Measurements from ENCODE around the gene SORCS2.

Gene SORCS2

DNA sequence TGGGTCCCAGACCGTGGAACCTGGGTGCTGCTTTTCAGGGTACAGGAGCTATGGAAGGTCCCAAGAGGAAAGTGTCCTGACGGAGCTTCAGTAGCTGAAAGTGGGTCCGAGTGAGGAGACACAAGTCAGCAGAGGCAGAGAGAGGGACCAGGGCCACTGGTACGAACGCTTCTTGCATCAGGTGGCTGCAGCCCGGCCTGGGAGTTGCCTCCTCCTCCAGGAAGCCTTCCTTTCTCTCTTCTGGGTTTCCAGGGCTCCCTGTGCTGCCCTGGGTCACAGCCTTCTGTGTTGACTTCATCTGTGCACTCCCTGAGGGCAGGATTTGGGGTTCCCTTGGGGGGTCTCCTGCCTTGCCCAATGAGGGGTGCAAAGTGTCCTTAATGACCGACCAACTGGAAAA, 94.5 kb downstream of the SORCS2 start:
- Histone ChIP-seq H3K36me3 (ENCODE audit: insufficient read depth, insufficient read length, low read length) (no peaks in the 10 kb centered on the region), H3K4me1 (ENCODE audit: insufficient read depth, insufficient read length) (peaks cover 8% of the 10 kb centered on the region), H3K27me3 (ENCODE audit: insufficient read depth, insufficient read length) (no peaks in the 10 kb centered on the region), H3K4me3 (ENCODE audit: insufficient read length, low read depth) (no peak overlapping the region), H3K9ac (ENCODE audit: insufficient read length, low read depth) (no peak overlapping the region), H3K9me3 (ENCODE audit: insufficient read depth, low read length) (no peaks in the 10 kb centered on the region)
- no peak for DNase-seq (ENCODE audit: low read depth, low spot score)
- TF ChIP-seq YY1 (IDR thresholded peaks at IDR 0.05; ENCODE audit: insufficient read depth, insufficient read length) (no peak), ZNF274 (IDR thresholded peaks at IDR 0.05; ENCODE audit: low read depth, low read length) (no peak)

DNA sequence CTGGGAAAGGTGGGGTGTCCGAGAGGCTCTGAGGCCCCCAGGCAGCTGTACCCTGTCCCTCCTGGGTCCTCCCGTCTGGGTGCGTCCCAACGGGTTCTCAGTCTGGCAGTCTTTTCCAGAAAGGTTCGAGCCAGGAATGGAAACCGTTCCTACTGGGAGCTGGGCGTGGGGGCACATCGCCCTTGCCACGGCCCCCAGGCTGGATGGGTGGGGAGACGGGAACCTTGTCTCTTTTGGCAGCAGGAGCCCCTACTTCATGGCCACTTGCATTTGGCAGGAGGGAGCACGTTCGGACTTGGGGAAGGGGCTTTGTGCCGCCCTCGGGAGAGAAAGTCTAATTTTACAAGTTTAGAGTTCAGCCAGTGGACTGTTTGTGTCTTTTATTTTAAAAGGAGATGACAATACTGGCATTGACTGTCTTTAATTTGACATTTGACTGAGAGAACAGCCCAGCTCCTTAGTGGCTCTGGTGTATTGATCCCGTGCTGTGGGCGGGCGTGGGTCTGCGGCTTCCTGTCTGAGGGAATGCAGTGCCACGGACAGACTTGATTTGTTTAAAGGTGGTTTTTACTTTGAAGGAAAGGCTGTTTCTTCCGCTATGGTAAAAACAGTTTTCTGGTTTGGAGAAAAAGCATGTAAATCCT, 95.1 kb downstream of the SORCS2 start:
- Histone ChIP-seq H3K9ac (ENCODE audit: insufficient read length, low read depth) (no peak overlapping the region), H3K9me3 (ENCODE audit: insufficient read depth, low read length) (no peaks in the 10 kb centered on the region), H3K4me3 (ENCODE audit: insufficient read length, low read depth) (no peak overlapping the region), H3K27me3 (ENCODE audit: insufficient read depth, insufficient read length) (no peaks in the 10 kb centered on the region), H3K4me1 (ENCODE audit: insufficient read depth, insufficient read length) (peaks cover 8% of the 10 kb centered on the region), H3K36me3 (ENCODE audit: insufficient read depth, insufficient read length, low read length) (no peaks in the 10 kb centered on the region)
- no peak for DNase-seq (ENCODE audit: low read depth, low spot score)
- TF ChIP-seq YY1 (IDR thresholded peaks at IDR 0.05; ENCODE audit: insufficient read depth, insufficient read length) (no peak), SUZ12 (IDR thresholded peaks at IDR 0.05; ENCODE audit: extremely low read depth, insufficient read depth, insufficient read length) (no peak), ZNF274 (IDR thresholded peaks at IDR 0.05; ENCODE audit: low read depth, low read length) (no peak)

DNA sequence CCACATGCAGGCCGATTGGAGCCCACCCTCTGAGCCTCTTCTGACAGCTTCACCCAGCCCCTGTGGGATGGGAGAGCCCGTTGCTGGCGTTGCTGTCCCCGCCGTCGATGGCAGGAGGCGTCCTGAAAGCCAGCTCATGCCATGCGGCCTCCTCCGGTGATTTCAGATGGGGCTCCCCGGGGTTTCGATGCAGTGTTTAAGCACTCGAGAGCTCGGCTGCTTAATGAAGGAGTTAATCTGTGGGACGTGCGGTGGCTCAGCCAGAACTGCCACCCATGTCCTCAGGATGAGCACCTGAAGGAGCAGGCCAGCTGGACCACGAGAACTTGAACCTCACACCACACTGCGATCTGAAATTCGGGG, 95.6 kb downstream of the SORCS2 start:
- Histone ChIP-seq H3K9ac (ENCODE audit: insufficient read length, low read depth) (no peak overlapping the region), H3K4me3 (ENCODE audit: insufficient read length, low read depth) (no peak overlapping the region), H3K27me3 (ENCODE audit: insufficient read depth, insufficient read length) (no peaks in the 10 kb centered on the region), H3K9me3 (ENCODE audit: insufficient read depth, low read length) (no peaks in the 10 kb centered on the region), H3K36me3 (ENCODE audit: insufficient read depth, insufficient read length, low read length) (no peaks in the 10 kb centered on the region), H3K4me1 (ENCODE audit: insufficient read depth, insufficient read length) (peaks cover 5% of the 10 kb centered on the region)
- TF ChIP-seq ZNF274 (IDR thresholded peaks at IDR 0.05; ENCODE audit: low read depth, low read length) = no peak
- no peak for TF ChIP-seq SUZ12 (IDR thresholded peaks at IDR 0.05; ENCODE audit: extremely low read depth, insufficient read depth, insufficient read length)
- no peak for TF ChIP-seq YY1 (IDR thresholded peaks at IDR 0.05; ENCODE audit: insufficient read depth, insufficient read length)
- DNase-seq (ENCODE audit: low read depth, low spot score) = no peak

- Histone ChIP-seq H3K9me3 (ENCODE audit: insufficient read depth, low read length) (no peaks in the 10 kb centered on the region), H3K4me1 (ENCODE audit: insufficient read depth, insufficient read length) (no peaks in the 10 kb centered on the region), H3K4me3 (ENCODE audit: insufficient read length, low read depth) (no peak overlapping the region), H3K9ac (ENCODE audit: insufficient read length, low read depth) (no peak overlapping the region), H3K36me3 (ENCODE audit: insufficient read depth, insufficient read length, low read length) (no peaks in the 10 kb centered on the region), H3K27me3 (ENCODE audit: insufficient read depth, insufficient read length) (no peaks in the 10 kb centered on the region)
- TF ChIP-seq SUZ12 (IDR thresholded peaks at IDR 0.05; ENCODE audit: extremely low read depth, insufficient read depth, insufficient read length) (no peak), YY1 (IDR thresholded peaks at IDR 0.05; ENCODE audit: insufficient read depth, insufficient read length) (no peak), ZNF274 (IDR thresholded peaks at IDR 0.05; ENCODE audit: low read depth, low read length) (no peak)
- DNase-seq (ENCODE audit: low read depth, low spot score) = no peak
These were observed 96.6 kb downstream of the SORCS2 start for GRCh38 chr4:7288751-7289523.

GRCh38 chr4:7289589-7289988, 97.3 kb downstream of the SORCS2 start:
- Histone ChIP-seq H3K4me3 (ENCODE audit: insufficient read length, low read depth) (no peak overlapping the region), H3K9ac (ENCODE audit: insufficient read length, low read depth) (no peak overlapping the region), H3K27me3 (ENCODE audit: insufficient read depth, insufficient read length) (no peaks in the 10 kb centered on the region), H3K9me3 (ENCODE audit: insufficient read depth, low read length) (no peaks in the 10 kb centered on the region), H3K4me1 (ENCODE audit: insufficient read depth, insufficient read length) (no peaks in the 10 kb centered on the region), H3K36me3 (ENCODE audit: insufficient read depth, insufficient read length, low read length) (no peaks in the 10 kb centered on the region)
- DNase-seq (ENCODE audit: low read depth, low spot score) = no peak
- TF ChIP-seq SUZ12 (IDR thresholded peaks at IDR 0.05; ENCODE audit: extremely low read depth, insufficient read depth, insufficient read length) (no peak), YY1 (IDR thresholded peaks at IDR 0.05; ENCODE audit: insufficient read depth, insufficient read length) (no peak), ZNF274 (IDR thresholded peaks at IDR 0.05; ENCODE audit: low read depth, low read length) (no peak)

- Histone ChIP-seq H3K36me3 (ENCODE audit: insufficient read depth, insufficient read length, low read length) (no peaks in the 10 kb centered on the region), H3K4me1 (ENCODE audit: insufficient read depth, insufficient read length) (peaks cover 2% of the 10 kb centered on the region), H3K9me3 (ENCODE audit: insufficient read depth, low read length) (no peaks in the 10 kb centered on the region), H3K27me3 (ENCODE audit: insufficient read depth, insufficient read length) (no peaks in the 10 kb centered on the region), H3K4me3 (ENCODE audit: insufficient read length, low read depth) (no peak overlapping the region), H3K9ac (ENCODE audit: insufficient read length, low read depth) (no peak overlapping the region)
- TF ChIP-seq ZNF274 (IDR thresholded peaks at IDR 0.05; ENCODE audit: low read depth, low read length) = no peak
- TF ChIP-seq YY1 (IDR thresholded peaks at IDR 0.05; ENCODE audit: insufficient read depth, insufficient read length) = no peak
- no peak for TF ChIP-seq SUZ12 (IDR thresholded peaks at IDR 0.05; ENCODE audit: extremely low read depth, insufficient read depth, insufficient read length)
- DNase-seq (ENCODE audit: low read depth, low spot score) = no peak
These were observed 99.2 kb downstream of the SORCS2 start for GRCh38 chr4:7291372-7292114.

GRCh38 chr4:7293703-7294102, 101.4 kb downstream of the SORCS2 start:
- Histone ChIP-seq H3K27me3 (ENCODE audit: insufficient read depth, insufficient read length) (no peaks in the 10 kb centered on the region), H3K4me3 (ENCODE audit: insufficient read length, low read depth) (no peak overlapping the region), H3K9me3 (ENCODE audit: insufficient read depth, low read length) (no peaks in the 10 kb centered on the region), H3K4me1 (ENCODE audit: insufficient read depth, insufficient read length) (peaks cover 11% of the 10 kb centered on the region), H3K9ac (ENCODE audit: insufficient read length, low read depth) (no peak overlapping the region), H3K36me3 (ENCODE audit: insufficient read depth, insufficient read length, low read length) (no peaks in the 10 kb centered on the region)
- DNase-seq (ENCODE audit: low read depth, low spot score) = no peak
- TF ChIP-seq YY1 (IDR thresholded peaks at IDR 0.05; ENCODE audit: insufficient read depth, insufficient read length) (no peak), SUZ12 (IDR thresholded peaks at IDR 0.05; ENCODE audit: extremely low read depth, insufficient read depth, insufficient read length) (no peak), ZNF274 (IDR thresholded peaks at IDR 0.05; ENCODE audit: low read depth, low read length) (no peak)
